GM19240 (cell line): ENCODE data around the gene CSNK2A3.

ENCODE experiments used
- DNase-seq: peaks from one replicate; pipeline ENCODE4 v3.0.0; 2011; ENCODE audit warnings: low spot score; ENCODE audit not compliant: insufficient read length

The CSNK2A3 gene

GRCh38 chr11:11336664-11337063, 16.4 kb downstream of the CSNK2A3 start:
- no peak for DNase-seq

GRCh38 chr11:11335043-11335442, 18.0 kb downstream of the CSNK2A3 start:
- no peak for DNase-seq

GRCh38 chr11:11334607-11335006, 18.4 kb downstream of the CSNK2A3 start:
- DNase-seq: no peak

- no peak for DNase-seq
Measured at GRCh38 chr11:11332141-11332710, 20.8 kb downstream of the CSNK2A3 start.

- DNase-seq: no peak
Measured at GRCh38 chr11:11329062-11329806, 23.8 kb downstream of the CSNK2A3 start.

GRCh38 chr11:11324090-11324489, 29.0 kb downstream of the CSNK2A3 start:
- no peak for DNase-seq

GRCh38 chr11:11322101-11322500, 30.9 kb downstream of the CSNK2A3 start:
- DNase-seq: no peak

GRCh38 chr11:11320825-11321224, 32.2 kb downstream of the CSNK2A3 start:
- no peak for DNase-seq

GRCh38 chr11:11318961-11319360, 34.1 kb downstream of the CSNK2A3 start:
- no peak for DNase-seq

GRCh38 chr11:11318461-11318860, 34.6 kb downstream of the CSNK2A3 start:
- DNase-seq: no peak

- DNase-seq: no peak
Measured at GRCh38 chr11:11316651-11317230, 36.3 kb downstream of the CSNK2A3 start.

- no peak for DNase-seq
Measured at GRCh38 chr11:11313902-11314692, 39.0 kb downstream of the CSNK2A3 start.

- no peak for DNase-seq
Measured at GRCh38 chr11:11313426-11313825, 39.6 kb downstream of the CSNK2A3 start.

GRCh38 chr11:11312738-11313137, 40.3 kb downstream of the CSNK2A3 start:
- no peak for DNase-seq

- DNase-seq: no peak
Measured at GRCh38 chr11:11311169-11311568, 41.9 kb downstream of the CSNK2A3 start.

GRCh38 chr11:11309906-11310305, 43.1 kb downstream of the CSNK2A3 start:
- no peak for DNase-seq

- DNase-seq: no peak
Measured at GRCh38 chr11:11308249-11308648, 44.8 kb downstream of the CSNK2A3 start.

- no peak for DNase-seq
Measured at GRCh38 chr11:11306855-11307254, 46.2 kb downstream of the CSNK2A3 start.

GRCh38 chr11:11304550-11304949, 48.5 kb downstream of the CSNK2A3 start:
- DNase-seq: no peak

- DNase-seq: no peak
Measured at GRCh38 chr11:11302565-11302964, 50.5 kb downstream of the CSNK2A3 start.
